Activated T-cell treated with anti-CD3 and anti-CD28 coated beads, Interleukin-2, amount 50 U/mL, for 24 hours (primary cell): ENCODE results near the gene ETS2.
A peak's percentile ranks its signal among the peaks of the same experiment; 100 is the strongest.

ENCODE experiments used
- DNase-seq: peaks from one replicate; pipeline ENCODE4 v3.0.0-alpha.2; 2020
- H3K27ac Mint-ChIP-seq: 2 replicates; pipeline ENCODE4 v1.8.0; 2020; ENCODE audit warnings: mild to moderate bottlenecking, mixed read lengths
- H3K27me3 Mint-ChIP-seq: 2 replicates; pipeline ENCODE4 v1.8.0; 2020; ENCODE audit warnings: mixed read lengths
- H3K36me3 Mint-ChIP-seq: 2 replicates; pipeline ENCODE4 v1.8.0; 2020; ENCODE audit warnings: low read depth, mixed read lengths
- H3K4me1 Mint-ChIP-seq: 2 replicates; pipeline ENCODE4 v1.8.0; 2020; ENCODE audit warnings: low read depth, mixed read lengths
- H3K4me3 Mint-ChIP-seq: 2 replicates; pipeline ENCODE4 v1.8.0; 2020; ENCODE audit warnings: mild to moderate bottlenecking, moderate library complexity, mixed read lengths
- H3K9me3 Mint-ChIP-seq: 2 replicates; pipeline ENCODE4 v1.8.0; 2020; ENCODE audit warnings: mixed read lengths

Gene ETS2

DNA sequence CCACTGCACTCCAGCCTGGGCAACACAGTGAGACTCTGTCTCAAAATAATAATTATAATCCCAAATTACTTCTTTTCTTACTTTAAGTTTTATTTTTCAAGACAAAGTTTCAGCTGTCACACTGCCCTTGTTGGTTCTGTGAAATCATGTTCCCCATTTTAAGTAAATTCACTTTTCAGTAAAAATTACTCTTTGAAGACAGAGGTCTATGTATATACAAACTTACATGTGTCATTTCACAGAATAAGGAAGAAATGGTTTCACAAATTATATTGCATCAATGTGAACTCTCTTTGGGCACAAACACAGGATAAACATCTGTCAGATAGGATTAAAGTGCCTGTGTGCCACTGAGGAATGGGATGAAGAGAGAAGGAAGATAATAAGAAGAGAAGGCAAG lies 33.1 kb upstream of the ETS2 start:
- H3K27ac Mint-ChIP-seq, result no peak overlapping the region
- DNase-seq, result no peak
- peaks cover 70% of the 10 kb centered on the region for H3K4me1 Mint-ChIP-seq
- no peaks in the 10 kb centered on the region for H3K36me3 Mint-ChIP-seq
- H3K9me3 Mint-ChIP-seq, result peaks cover under 1% of the 10 kb centered on the region
- H3K4me3 Mint-ChIP-seq, result no peak overlapping the region
- peaks cover 13% of the 10 kb centered on the region for H3K27me3 Mint-ChIP-seq

DNA sequence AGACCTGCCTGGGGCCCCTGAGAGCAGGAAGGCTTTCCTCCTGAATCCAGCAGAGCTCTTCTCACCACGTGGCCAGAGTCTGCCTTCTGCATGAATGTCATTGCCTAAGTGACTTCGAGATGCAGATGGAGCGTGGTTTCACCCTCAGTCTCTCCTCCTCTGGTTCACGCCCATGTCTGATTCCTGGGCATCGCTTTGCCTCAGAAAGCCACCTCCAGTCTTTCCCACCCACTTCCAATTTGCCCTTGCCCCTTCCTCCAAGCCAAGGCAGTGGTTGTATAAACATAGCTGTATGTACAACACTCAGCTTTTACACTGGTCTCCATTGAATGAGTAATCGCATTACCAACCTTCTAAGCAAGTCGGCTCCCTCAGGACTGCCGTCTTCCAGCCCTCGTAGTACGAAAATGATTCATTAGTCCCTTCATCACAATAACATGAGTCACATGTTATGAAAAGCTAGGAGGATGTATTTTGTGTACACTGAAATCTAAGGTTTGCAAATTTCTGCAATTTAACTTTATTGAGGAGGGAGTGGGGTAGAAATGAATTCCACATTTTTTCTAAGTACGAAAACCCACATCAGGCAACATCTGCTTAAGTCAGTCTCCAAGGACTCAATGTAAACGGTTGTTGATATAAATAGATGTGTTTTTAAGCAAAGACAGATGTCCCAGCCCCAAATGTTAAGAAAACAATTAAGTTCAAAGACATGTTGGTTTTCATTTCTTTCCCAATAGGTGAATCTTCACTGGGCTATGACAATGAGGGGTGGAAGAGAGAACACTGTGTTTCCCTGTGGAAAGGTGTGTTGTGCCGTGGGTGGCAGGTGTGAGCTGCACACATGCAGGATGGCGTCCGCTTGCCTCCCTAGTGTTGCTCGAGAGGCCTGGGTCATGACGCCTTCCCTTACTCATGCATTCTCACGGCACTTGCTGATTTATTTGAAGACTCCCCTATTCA lies 32.3 kb upstream of the ETS2 start:
- Mint-ChIP-seq H3K36me3 (peaks cover 2% of the 10 kb centered on the region), H3K9me3 (peaks cover 7% of the 10 kb centered on the region), H3K4me3 (peak overlapping the region; percentile 11), H3K27me3 (peaks cover 13% of the 10 kb centered on the region), H3K27ac (peak overlapping the region; percentile 76), H3K4me1 (peaks cover 70% of the 10 kb centered on the region)
- peak; percentile 48 for DNase-seq

DNA sequence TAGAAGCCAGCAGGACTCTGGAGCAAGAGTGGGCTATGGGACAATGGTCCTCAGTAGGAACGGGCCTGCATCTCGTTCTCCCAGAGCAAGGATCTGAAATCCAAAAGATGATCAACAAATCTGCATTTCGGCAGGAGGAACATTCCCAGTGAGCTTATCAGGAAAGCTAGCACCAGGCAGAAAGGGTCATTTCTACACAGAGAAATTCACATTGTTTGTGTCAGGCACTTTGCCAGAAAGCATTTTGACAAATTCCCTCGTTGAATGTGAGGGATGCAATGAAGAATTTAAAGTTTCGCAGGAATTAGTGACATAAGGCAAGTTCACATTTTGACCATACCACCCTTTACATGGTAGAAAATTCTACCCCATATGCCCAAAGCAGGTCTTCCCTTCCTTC lies 31.6 kb upstream of the ETS2 start:
- peaks cover 63% of the 10 kb centered on the region for H3K4me1 Mint-ChIP-seq
- no peak overlapping the region for H3K27ac Mint-ChIP-seq
- DNase-seq, result no peak
- H3K36me3 Mint-ChIP-seq, result peaks cover 3% of the 10 kb centered on the region
- H3K27me3 Mint-ChIP-seq, result peaks cover 13% of the 10 kb centered on the region
- H3K9me3 Mint-ChIP-seq, result peaks cover 14% of the 10 kb centered on the region
- H3K4me3 Mint-ChIP-seq, result no peak overlapping the region

DNA sequence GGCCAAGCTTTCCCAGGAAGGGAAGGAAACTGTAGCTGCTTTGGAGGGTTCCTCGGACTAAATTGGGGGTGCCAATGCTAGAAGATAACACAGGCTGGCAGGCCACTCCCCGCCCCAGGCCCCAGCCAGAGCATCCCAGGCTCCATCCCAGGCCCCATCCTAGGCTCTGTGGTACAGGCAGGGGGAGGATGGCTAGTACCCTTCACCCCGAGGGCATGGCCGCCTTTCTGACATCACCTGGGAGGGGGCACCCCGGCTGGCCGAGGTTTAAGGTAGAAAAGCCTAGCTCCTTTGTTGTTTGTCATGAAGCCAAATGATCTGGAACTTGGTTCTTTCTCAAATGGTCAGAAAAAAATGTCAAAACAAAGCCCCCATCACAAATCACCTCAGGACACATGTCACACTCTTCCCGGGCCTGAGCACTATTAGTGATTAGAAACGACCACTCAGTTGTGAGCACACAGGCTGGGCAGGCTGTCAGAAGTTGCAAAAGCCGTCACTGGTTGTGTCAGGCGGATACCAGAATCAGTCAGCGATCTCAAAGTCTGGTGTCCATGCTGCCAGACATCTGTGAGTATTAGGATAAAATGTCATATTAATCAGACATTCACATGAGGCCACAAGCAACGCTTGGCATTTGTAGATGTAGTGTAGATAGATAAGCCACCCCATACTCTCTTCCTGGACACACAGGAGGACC lies 31.0 kb upstream of the ETS2 start:
- no peak overlapping the region for H3K4me3 Mint-ChIP-seq
- H3K9me3 Mint-ChIP-seq, result peaks cover 14% of the 10 kb centered on the region
- peaks cover 3% of the 10 kb centered on the region for H3K36me3 Mint-ChIP-seq
- H3K27ac Mint-ChIP-seq, result no peak overlapping the region
- DNase-seq, result no peak
- H3K4me1 Mint-ChIP-seq, result peaks cover 60% of the 10 kb centered on the region
- peaks cover 13% of the 10 kb centered on the region for H3K27me3 Mint-ChIP-seq

DNA sequence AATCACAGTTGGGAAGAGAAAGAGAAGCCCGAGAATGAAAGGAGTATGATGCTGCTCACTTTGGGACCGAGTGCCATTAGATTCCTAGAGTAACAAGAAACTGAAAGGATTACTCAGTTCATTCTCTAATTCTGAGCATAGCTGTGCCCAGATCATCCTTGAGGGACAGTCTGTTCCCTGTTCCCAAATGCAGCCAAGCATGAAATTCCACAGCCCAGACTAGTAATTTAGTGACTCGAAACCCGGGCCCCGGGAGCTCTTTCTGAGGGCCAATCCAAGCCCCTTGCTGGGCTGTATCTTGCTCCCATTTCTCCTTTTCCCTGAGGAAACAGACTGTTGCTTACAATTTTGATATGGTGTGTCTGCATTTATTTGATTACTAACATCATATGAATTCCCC lies 30.0 kb upstream of the ETS2 start:
- Mint-ChIP-seq H3K27me3 (peaks cover 13% of the 10 kb centered on the region), H3K4me1 (peaks cover 61% of the 10 kb centered on the region), H3K4me3 (no peak overlapping the region), H3K27ac (no peak overlapping the region), H3K9me3 (peaks cover 14% of the 10 kb centered on the region), H3K36me3 (peaks cover 3% of the 10 kb centered on the region)
- no peak for DNase-seq

DNA sequence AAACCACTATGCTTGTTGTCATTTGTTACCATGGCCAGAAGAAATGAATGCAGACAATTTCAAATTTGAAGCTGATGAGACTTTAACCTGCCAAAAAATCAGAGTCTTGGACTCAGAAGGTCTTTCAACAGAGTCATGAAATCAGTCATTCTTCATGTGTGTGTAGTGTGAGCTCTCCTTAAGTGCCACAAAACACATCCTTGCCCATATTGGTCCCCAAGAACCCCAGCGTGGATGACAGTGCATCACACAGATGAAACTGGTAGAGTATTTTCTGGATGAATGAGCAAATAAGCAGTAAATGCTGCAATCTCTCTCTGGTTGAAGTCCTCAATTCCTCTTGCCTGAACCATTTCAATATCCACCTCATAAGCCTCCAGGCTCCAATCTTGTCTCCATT lies 28.7 kb upstream of the ETS2 start:
- peaks cover 61% of the 10 kb centered on the region for H3K4me1 Mint-ChIP-seq
- peaks cover 10% of the 10 kb centered on the region for H3K27me3 Mint-ChIP-seq
- peaks cover 20% of the 10 kb centered on the region for H3K9me3 Mint-ChIP-seq
- H3K36me3 Mint-ChIP-seq, result peaks cover 3% of the 10 kb centered on the region
- no peak overlapping the region for H3K4me3 Mint-ChIP-seq
- no peak for DNase-seq
- H3K27ac Mint-ChIP-seq, result peak overlapping the region; percentile 19

DNA sequence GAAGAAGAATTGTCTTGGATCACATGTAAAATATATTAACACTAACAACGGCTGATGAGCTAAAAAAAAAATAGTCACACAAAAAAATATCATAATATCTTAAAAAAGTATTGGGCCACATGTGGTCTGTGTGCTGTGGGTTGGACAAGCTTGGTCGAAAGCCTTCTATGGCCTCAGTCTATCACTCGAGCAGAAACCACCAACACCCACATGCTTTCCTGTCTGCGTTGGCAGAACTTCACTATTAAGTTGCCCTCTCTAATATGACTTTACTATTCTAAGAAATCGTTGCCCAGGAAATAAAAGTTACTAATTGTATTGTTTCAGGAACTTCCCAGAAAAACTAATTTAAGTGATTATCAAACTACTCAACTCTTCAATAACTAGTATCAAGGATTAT lies 28.2 kb upstream of the ETS2 start:
- Mint-ChIP-seq H3K36me3 (peaks cover 6% of the 10 kb centered on the region), H3K27ac (no peak overlapping the region), H3K4me3 (no peak overlapping the region), H3K9me3 (peaks cover 25% of the 10 kb centered on the region), H3K27me3 (peaks cover 10% of the 10 kb centered on the region), H3K4me1 (peaks cover 58% of the 10 kb centered on the region)
- DNase-seq, result no peak

DNA sequence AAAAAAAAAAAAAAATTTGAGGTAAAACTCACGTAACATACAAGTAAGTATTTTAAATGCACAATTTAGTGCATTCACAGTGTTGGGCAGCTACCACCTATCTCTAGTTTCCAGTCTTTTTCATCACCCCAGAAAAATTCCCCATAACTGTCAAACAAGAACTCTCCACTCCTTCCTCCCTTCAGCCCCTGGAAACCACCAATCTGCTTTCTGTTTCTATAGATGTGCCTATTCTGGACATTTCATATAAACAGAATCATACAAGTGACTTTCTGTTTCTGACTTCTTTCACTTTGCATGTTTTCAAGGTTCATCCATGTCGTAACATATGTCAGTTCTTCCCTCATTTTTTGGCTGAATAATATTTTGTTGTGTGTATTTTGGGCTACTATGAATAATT lies 24.9 kb upstream of the ETS2 start:
- Mint-ChIP-seq H3K4me1 (peaks cover 42% of the 10 kb centered on the region), H3K36me3 (peaks cover 9% of the 10 kb centered on the region), H3K9me3 (peaks cover 31% of the 10 kb centered on the region), H3K27ac (peak overlapping the region; percentile 58), H3K4me3 (no peak overlapping the region), H3K27me3 (peaks cover 4% of the 10 kb centered on the region)
- no peak for DNase-seq

DNA sequence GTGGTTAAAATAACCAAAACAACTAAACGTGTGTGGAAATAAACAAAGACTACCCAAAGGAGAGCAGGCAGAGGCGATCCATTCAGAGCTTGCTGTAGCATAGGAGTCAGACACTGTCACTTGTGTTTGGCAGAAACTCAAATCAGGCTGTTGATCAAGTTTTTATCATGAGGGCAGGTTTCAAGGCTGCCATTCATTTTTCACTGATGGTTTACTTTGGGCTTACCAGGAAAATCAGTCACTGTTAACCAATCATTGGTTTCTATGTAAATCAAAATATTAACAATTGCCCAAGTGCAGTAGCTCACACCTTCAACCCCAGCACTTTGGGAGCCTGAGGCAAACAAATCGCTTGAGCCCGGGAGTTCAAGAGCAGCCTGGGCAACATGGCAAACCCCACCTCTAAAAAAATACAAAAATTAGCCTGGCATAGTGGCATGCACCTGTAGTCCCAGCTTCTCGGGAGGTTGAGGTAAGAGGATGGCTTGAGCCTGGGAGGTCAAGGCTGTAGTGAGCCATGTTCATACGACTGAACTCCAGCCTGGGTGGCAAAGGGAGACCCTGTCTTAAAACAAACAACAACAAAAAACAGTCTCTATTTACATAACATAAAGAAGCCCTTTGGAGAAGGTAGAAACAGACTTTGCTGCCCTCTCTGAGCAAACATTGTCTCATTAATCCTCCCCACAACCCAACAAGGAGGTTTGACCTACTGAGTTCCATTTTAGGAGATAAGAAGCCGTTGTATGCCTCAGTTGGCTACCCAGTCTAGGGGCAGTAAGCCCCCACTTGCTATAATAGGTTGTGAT lies 21.1 kb upstream of the ETS2 start:
- Mint-ChIP-seq H3K9me3 (peaks cover 17% of the 10 kb centered on the region), H3K4me1 (peaks cover 21% of the 10 kb centered on the region), H3K27ac (no peak overlapping the region), H3K27me3 (peaks cover 3% of the 10 kb centered on the region), H3K4me3 (no peak overlapping the region), H3K36me3 (peaks cover 6% of the 10 kb centered on the region)
- DNase-seq, result no peak

DNA sequence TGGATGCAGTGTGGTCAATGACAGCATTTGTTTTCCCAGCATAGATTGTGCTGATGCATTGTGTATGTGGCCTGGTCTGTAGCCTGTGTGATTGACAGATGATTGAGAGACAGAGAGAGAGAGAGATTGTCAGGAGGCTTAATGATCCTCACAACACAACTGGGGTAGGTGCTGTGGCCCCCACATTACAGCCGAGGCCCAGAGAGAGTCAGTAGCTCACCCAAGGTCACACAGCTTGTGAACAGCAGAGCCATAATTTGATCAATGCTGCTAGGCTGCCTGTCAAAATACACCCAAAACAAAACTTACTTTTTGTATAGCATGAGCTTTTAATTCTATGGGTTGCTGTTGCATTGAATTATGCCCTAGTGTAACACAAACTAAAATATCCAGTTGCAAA lies 20.2 kb upstream of the ETS2 start:
- Mint-ChIP-seq H3K4me3 (no peak overlapping the region), H3K27me3 (peaks cover 3% of the 10 kb centered on the region), H3K27ac (no peak overlapping the region), H3K9me3 (peaks cover 17% of the 10 kb centered on the region), H3K36me3 (peaks cover 6% of the 10 kb centered on the region), H3K4me1 (peaks cover 14% of the 10 kb centered on the region)
- DNase-seq, result no peak

DNA sequence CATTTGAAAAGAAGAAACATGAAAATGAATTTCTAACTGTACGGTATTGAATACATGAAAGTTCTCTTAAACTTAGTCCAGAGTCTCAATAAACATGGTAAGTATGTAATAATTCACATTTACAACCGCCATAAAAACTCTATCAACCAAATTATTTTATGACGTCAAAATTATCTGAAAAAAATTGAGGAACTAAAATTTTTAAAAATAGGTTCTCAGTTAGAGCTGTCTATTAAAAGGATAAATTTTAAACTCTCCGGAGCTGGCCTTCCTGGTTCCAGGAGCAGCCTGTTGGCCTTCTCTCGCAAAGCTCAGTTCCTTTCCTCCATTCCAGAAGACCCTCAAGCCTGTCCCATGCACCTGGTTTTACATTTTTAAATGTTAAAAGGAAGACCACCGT lies 18.7 kb upstream of the ETS2 start:
- Mint-ChIP-seq H3K27ac (no peak overlapping the region), H3K36me3 (peaks cover 6% of the 10 kb centered on the region), H3K9me3 (peaks cover 11% of the 10 kb centered on the region), H3K27me3 (peaks cover 3% of the 10 kb centered on the region), H3K4me3 (no peak overlapping the region), H3K4me1 (peaks cover 9% of the 10 kb centered on the region)
- DNase-seq, result no peak

DNA sequence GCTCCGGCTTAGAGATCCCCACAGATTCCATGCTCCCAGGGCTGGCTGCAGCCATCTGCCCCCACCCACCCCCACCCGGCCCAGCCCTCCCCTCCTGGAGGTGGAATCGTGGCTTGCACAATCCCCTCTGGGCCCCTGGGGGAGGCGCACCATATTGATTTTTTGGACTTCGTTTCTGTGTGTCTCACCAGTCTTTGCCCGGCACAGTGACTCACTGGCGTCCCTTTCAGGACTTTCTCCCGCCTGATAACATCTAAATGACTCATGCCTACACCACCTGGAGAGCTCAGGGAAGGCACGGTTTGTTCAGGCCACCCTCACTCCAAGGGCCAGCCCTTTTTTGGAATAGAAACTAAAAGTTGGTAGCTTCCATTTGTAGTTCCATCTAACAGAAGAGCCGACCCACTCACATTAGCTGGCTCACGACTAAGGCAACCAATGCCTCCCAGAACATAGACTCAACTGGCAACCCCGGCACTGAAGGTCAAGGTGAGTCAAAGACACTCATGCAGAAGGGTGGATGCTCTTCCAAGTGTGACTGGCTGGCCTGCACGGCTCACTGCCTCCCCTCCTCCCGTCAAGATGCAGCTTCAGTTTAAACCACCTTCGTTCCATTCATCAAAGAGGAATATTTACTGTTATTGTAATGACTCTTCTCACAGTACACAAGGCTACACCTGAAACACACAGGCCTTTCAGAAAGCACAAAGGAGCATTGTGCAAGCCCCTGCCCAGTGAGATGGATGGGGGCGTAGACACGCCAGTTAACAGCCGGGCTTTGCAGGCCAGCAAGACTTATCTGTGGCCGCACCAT lies 18.1 kb upstream of the ETS2 start:
- H3K27ac Mint-ChIP-seq, result no peak overlapping the region
- peaks cover 4% of the 10 kb centered on the region for H3K36me3 Mint-ChIP-seq
- H3K27me3 Mint-ChIP-seq, result peaks cover 3% of the 10 kb centered on the region
- H3K4me3 Mint-ChIP-seq, result no peak overlapping the region
- no peak for DNase-seq
- H3K4me1 Mint-ChIP-seq, result peaks cover 9% of the 10 kb centered on the region
- peaks cover 5% of the 10 kb centered on the region for H3K9me3 Mint-ChIP-seq

DNA sequence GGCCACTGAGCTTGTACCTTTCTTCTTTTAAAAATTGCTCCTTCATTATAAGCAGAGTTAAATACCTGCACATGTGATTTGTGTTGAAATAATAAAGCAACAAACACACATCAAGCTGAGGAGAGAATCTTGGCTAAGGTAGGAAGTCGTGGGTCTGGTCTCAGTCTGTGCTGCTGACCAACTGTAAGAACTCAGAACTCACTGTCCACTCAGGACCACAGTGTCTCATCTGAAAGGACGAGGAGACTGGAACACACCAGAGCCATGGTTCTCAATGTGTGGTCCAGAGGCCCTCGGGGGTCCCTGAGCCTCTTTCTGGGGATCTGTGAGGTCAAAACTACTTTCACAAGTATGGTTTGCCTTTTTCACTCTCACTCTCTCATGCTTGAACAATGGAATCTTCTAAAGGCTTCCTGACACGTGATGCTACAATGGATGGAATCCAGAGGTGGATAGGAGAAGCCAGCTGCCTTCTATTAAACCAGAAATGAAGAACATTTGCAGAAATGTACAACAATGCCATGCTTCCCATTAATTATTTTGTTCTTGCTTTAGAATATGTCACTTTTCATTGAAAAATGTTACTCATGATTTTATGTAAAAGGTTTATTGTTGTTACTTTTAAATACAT lies 17.3 kb upstream of the ETS2 start:
- DNase-seq, result no peak
- H3K9me3 Mint-ChIP-seq, result no peaks in the 10 kb centered on the region
- no peaks in the 10 kb centered on the region for H3K36me3 Mint-ChIP-seq
- peaks cover 3% of the 10 kb centered on the region for H3K27me3 Mint-ChIP-seq
- H3K4me3 Mint-ChIP-seq, result no peak overlapping the region
- H3K4me1 Mint-ChIP-seq, result peaks cover 9% of the 10 kb centered on the region
- no peak overlapping the region for H3K27ac Mint-ChIP-seq
